PC-9 (cell line): ENCODE measurements around the gene ALPP.

Experiments used
- CTCF ChIP-seq: fragments of 200-600 bp; sonication (generic); conservative IDR thresholded peaks from 2 replicates; pipeline ENCODE4 v1.6.1; 2017; ENCODE audit warnings: mixed run types, antibody characterized with exemption, mild to moderate bottlenecking, moderate library complexity
- EZH2 ChIP-seq: fragments of 200-600 bp; sonication (generic); IDR thresholded peaks from 2 replicates; pipeline ENCODE4 v1.8.0; 2017; ENCODE audit warnings: antibody characterized with exemption, low read depth

DNA sequence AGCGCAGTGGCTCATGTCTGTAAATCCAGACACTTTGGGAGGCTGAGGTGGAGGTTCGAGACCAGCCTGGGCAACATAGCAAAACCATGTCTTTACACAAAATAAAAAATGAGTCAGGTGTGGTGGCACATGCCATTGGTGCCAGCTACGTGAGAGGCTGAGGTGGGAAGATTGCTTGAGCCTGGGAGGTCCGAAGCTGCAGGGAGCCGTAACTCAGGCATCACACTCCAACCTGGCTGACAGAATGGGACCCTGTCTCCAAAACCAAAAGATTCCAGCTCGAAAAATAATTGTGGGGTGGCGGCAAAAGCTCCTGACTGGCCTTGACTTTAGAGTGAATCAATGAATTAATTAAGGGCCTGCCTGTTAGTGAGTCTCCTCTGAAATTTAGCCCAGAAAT is 1.2 kb upstream of the ALPP start:
- TF ChIP-seq CTCF (no peak), EZH2 (no peak)
